Endothelial cell of umbilical vein (primary cell): ENCODE results near the gene BCL7A. TPM values are rescaled to one million over a fixed set of nuclear protein-coding genes. Genes with fewer than 3 reads are reported as not detected.

ENCODE experiments used
- BruUV-seq: library from RNA; stranded (reverse); fragments of 400-500 nt; replicated peaks from 2 replicates; lab custom pipeline; 2021; lab: Mats Ljungman, UMichigan
- CTCF ChIA-PET: fragments of 300-600, 350-600 bp; sonication (Branson Sonifier 250); formaldehyde crosslinking; loops from one replicate; lab custom pipeline; 2021; ENCODE audit warnings: antibody characterized with exemption, inconsistent platforms; lab: Charles Lee
- POLR2A ChIA-PET: fragments of 300-600, 350-600 bp; sonication (Branson Sonifier 250); formaldehyde crosslinking; loops from one replicate; lab custom pipeline; 2021; ENCODE audit warnings: antibody characterized with exemption, inconsistent platforms; lab: Charles Lee
- DNase-seq: peaks from one replicate; pipeline ENCODE4 v3.0.0-alpha.2; 2011; ENCODE audit warnings: low read depth, low spot score
- FAIRE-seq: peaks from 2 replicates; lab custom pipeline; 2011; peaks lifted over from hg19 to GRCh38; lab: Jason Lieb, UNC
- H2AFZ ChIP-seq: 2 replicates; pipeline ENCODE4 v1.6.0; 2012; ENCODE audit warnings: low read depth, low read length, control low read depth, inconsistent platforms
- H3K27ac ChIP-seq: 2 replicates; pipeline ENCODE4 v1.5.1; 2011; ENCODE audit warnings: low read depth, mild to moderate bottlenecking, control low read depth, low read length, moderate library complexity; ENCODE audit not compliant: insufficient read depth
- H3K27me3 ChIP-seq, 2 experiments: 2 replicates each; pipeline versions ENCODE4 v1.6.0 to v1.6.1; 2011; ENCODE audit warnings: low read length in 2 of 2, mixed read lengths in 1 of 2; ENCODE audit not compliant: control insufficient read depth in 2 of 2, insufficient read depth in 2 of 2
- H3K36me3 ChIP-seq, 2 experiments: 2 replicates in 1 of 2; 3 replicates in 1 of 2; pipeline ENCODE4 v1.5.1; 2011; ENCODE audit warnings: low read length in 2 of 2, mild to moderate bottlenecking in 1 of 2, moderate library complexity in 1 of 2; ENCODE audit not compliant: control insufficient read depth in 2 of 2, insufficient read depth in 2 of 2; ENCODE audit errors: extremely low read depth in 1 of 2
- H3K4me1 ChIP-seq: 3 replicates; pipeline ENCODE4 v1.5.1; 2011; ENCODE audit warnings: mild to moderate bottlenecking, low read length; ENCODE audit not compliant: control insufficient read depth, insufficient read depth; ENCODE audit errors: extremely low read depth
- H3K4me2 ChIP-seq: 2 replicates; pipeline ENCODE4 v1.6.1; 2011; ENCODE audit warnings: low read length, control low read depth, mixed read lengths; ENCODE audit not compliant: insufficient read depth
- H3K4me3 ChIP-seq, 3 experiments: fragments of 200-600 bp in 1 of 3; sonication (generic), shearing (Covaris generic) in 1 of 3; replicated peaks in 1 of 3; 2 replicates each; pipeline ENCODE4 v1.5.1; 2011 to 2016; ENCODE audit warnings: control low read depth in 3 of 3, low read length in 3 of 3, mild to moderate bottlenecking in 2 of 3, inconsistent platforms in 1 of 3, low read depth in 1 of 3, moderate library complexity in 1 of 3; ENCODE audit not compliant: insufficient read depth in 1 of 3
- H3K79me2 ChIP-seq: 2 replicates; pipeline ENCODE4 v1.6.0; 2012; ENCODE audit warnings: low read length, inconsistent platforms; ENCODE audit not compliant: control insufficient read depth, insufficient read depth
- H3K9ac ChIP-seq: replicated peaks from 2 replicates; pipeline ENCODE3; 2011; ENCODE audit warnings: low read length, control low read depth; ENCODE audit not compliant: insufficient read depth; ENCODE audit errors: extremely low read depth
- H3K9me1 ChIP-seq: replicated peaks from 3 replicates; pipeline ENCODE4 v1.6.0; 2011; ENCODE audit warnings: mild to moderate bottlenecking, low read length; ENCODE audit not compliant: control insufficient read depth, insufficient read depth; ENCODE audit errors: extremely low read depth
- H3K9me3 ChIP-seq: replicated peaks from 2 replicates; pipeline ENCODE4 v1.5.1; 2012; ENCODE audit warnings: low read length, inconsistent platforms; ENCODE audit not compliant: control insufficient read depth, insufficient read depth
- H4K20me1 ChIP-seq: replicated peaks from 2 replicates; pipeline ENCODE3; 2011; ENCODE audit warnings: mild to moderate bottlenecking, low read length; ENCODE audit not compliant: control insufficient read depth, insufficient read depth; ENCODE audit errors: extremely low read depth
- EZH2 ChIP-seq: IDR thresholded peaks from 2 replicates; pipeline ENCODE4 v1.6.1; 2012; ENCODE audit warnings: borderline replicate concordance, low read depth, mild to moderate bottlenecking, moderate library complexity, low read length, inconsistent platforms; ENCODE audit not compliant: severe bottlenecking
- FOS ChIP-seq: IDR thresholded peaks from 2 replicates; pipeline ENCODE4 v1.6.1; 2011; ENCODE audit warnings: mild to moderate bottlenecking, low read length, moderate library complexity, borderline replicate concordance; ENCODE audit not compliant: insufficient read depth
- GATA2 ChIP-seq: IDR thresholded peaks from 2 replicates; pipeline ENCODE4 v1.7.0; 2011; ENCODE audit warnings: low read depth, mild to moderate bottlenecking, moderate library complexity, mixed read lengths, low read length; ENCODE audit not compliant: insufficient read length, insufficient read depth
- JUN ChIP-seq: IDR thresholded peaks from 2 replicates; pipeline ENCODE4 v1.6.1; 2011; ENCODE audit warnings: borderline replicate concordance, low read depth; ENCODE audit not compliant: insufficient read length, insufficient read depth
- MYC ChIP-seq: IDR thresholded peaks from one replicate; pipeline ENCODE4 v1.6.1; 2011; ENCODE audit warnings: mild to moderate bottlenecking, low read depth, low read length
- POLR2A ChIP-seq: IDR thresholded peaks from 2 replicates; pipeline ENCODE4 v1.6.1; 2012; ENCODE audit warnings: low read depth, mild to moderate bottlenecking, control low read depth, low read length
- POLR2AphosphoS5 ChIP-seq: IDR thresholded peaks from 2 replicates; pipeline ENCODE4 v1.6.1; 2012; ENCODE audit warnings: low read depth, mild to moderate bottlenecking, control low read depth, low read length, moderate library complexity; ENCODE audit not compliant: insufficient read depth
- dilution Hi-C: fragments of 300-500 bp; cut with MboI; formaldehyde crosslinking; loops from one replicate; pipeline ENCODE4 v1.15.0; 2019; ENCODE audit warnings: low sequenced_read_pairs; ENCODE audit not compliant: extremely low pct_ligation_motif_present
- intact Hi-C: fragments of 100-400 bp; cut with micrococcal nuclease; formaldehyde crosslinking; loops from one replicate; pipeline ENCODE4 v1.10.0; 2022
- polyA plus RNA-seq, 4 experiments: library from polyadenylated mRNA; depleted of rRNA in 3 of 4; stranded (reverse) in 3 of 4; unstranded in 1 of 4; fragments of >200 nt; gene quantifications; 2 replicates each; pipeline versions ENCODE4 v1.2.1 to v1.2.3, GENCODE V29; 2011 to 2012; ENCODE audit warnings: missing spikeins in 1 of 4
- total RNA-seq: library from RNA; stranded (reverse); gene quantifications from 2 replicates; pipeline ENCODE4 v1.2.3, GENCODE V29; 2021
- TF ChIP-seq, protein P1 (sequence below): IDR thresholded peaks from 2 replicates; pipeline ENCODE4 v1.6.1; 2011; ENCODE audit not compliant: insufficient read depth, insufficient read length
- TF ChIP-seq, protein P2 (sequence below), 2 donors: IDR thresholded peaks; 1 replicate in 1 of 2; 2 replicates in 1 of 2; pipeline ENCODE4 v1.5.1; 2011; ENCODE audit warnings: low read length in 2 of 2, mild to moderate bottlenecking in 2 of 2, moderate library complexity in 2 of 2, control low read depth in 1 of 2, inconsistent platforms in 1 of 2, low read depth in 1 of 2; ENCODE audit not compliant: insufficient read depth in 1 of 2; ENCODE audit errors: extremely low read depth in 1 of 2

Gene BCL7A
- total and polyA plus RNA-seq, 2 donors (not counting 3 experiments of a cell fraction or from before 2014, with no cell fraction given): 9.7 to 11.1 TPM

DNA sequence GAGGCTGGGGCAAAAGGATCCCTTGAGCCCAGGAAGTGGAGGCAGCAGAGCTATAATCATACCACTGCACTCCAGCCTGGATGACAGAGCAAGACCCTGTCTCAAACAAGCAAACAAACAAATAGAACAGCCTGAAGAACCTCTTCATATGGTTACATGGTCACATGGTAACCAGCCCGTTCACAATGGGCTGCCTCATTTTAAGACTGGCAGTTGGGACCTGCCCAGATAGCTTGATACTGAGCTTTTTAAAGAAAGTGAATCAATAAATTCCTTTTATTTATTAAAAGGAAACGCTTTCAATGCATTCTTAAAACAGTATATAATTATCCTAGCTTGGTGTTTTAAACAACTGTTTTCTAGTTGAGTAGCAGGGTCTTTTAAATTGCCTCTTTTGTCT lies 67.4 kb downstream of the BCL7A start:
- Histone ChIP-seq H3K27me3 (no peaks in the 10 kb centered on the region), H3K9ac (no peak overlapping the region), H4K20me1 (no peaks in the 10 kb centered on the region), H3K9me3 (no peaks in the 10 kb centered on the region), H2AFZ (no peak overlapping the region), H3K4me3 (no peak overlapping the region), H3K4me2 (no peak overlapping the region), H3K79me2 (peaks cover 84% of the 10 kb centered on the region), H3K9me1 (no peaks in the 10 kb centered on the region), H3K4me1 (peaks cover 10% of the 10 kb centered on the region), H3K27ac (no peak overlapping the region), H3K36me3 (peaks cover 2 to 16% of the 10 kb centered on the region in 2 experiments)
- TF ChIP-seq POLR2AphosphoS5 (no peak), MYC (no peak), FOS (no peak), GATA2 (no peak), EZH2 (no peak), JUN (no peak), POLR2A (no peak)
- TF ChIP-seq, protein P1, sequence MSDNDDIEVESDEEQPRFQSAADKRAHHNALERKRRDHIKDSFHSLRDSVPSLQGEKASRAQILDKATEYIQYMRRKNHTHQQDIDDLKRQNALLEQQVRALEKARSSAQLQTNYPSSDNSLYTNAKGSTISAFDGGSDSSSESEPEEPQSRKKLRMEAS: no peak
- TF ChIP-seq, protein P2, sequence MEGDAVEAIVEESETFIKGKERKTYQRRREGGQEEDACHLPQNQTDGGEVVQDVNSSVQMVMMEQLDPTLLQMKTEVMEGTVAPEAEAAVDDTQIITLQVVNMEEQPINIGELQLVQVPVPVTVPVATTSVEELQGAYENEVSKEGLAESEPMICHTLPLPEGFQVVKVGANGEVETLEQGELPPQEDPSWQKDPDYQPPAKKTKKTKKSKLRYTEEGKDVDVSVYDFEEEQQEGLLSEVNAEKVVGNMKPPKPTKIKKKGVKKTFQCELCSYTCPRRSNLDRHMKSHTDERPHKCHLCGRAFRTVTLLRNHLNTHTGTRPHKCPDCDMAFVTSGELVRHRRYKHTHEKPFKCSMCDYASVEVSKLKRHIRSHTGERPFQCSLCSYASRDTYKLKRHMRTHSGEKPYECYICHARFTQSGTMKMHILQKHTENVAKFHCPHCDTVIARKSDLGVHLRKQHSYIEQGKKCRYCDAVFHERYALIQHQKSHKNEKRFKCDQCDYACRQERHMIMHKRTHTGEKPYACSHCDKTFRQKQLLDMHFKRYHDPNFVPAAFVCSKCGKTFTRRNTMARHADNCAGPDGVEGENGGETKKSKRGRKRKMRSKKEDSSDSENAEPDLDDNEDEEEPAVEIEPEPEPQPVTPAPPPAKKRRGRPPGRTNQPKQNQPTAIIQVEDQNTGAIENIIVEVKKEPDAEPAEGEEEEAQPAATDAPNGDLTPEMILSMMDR (IDR thresholded peaks at IDR 0.05; ENCODE audit: extremely low read depth in 1 of 2, insufficient read depth in 1 of 2, low read depth in 1 of 2, low read length in 2 of 2): no peak
- no peak for DNase-seq
- FAIRE-seq: no peak
- ChIA-PET POLR2A (interaction anchor here (1.5 kb wide), 1 partner anchor 9 kb away, joined by 6 read pairs; no protein-coding TSS in a partner anchor), CTCF (interaction anchor here (0.6 to 3.0 kb wide), 9 partner anchors 9 to 117 kb away, joined by 3 to 18 read pairs (median 5); partner anchors contain the start of gene MLXIP)
- BruUV-seq: no TSS peak
- intact Hi-C loops: no loop called here
- dilution Hi-C loops: no loop called here
